Progenitor cell of endocrine pancreas (in vitro differentiated cells): ENCODE data around the gene IGF1R. TPM values are rescaled to one million over a fixed set of nuclear protein-coding genes. Genes with fewer than 3 reads are reported as not detected.

Source experiments
- DNase-seq: peaks from one replicate; pipeline ENCODE4 v3.0.0; 2021; ENCODE audit warnings: low spot score; ENCODE audit not compliant: unreplicated experiment
- H3K27ac Mint-ChIP-seq: 2 replicates; pipeline ENCODE4 v1.8.0; 2021; ENCODE audit warnings: mild to moderate bottlenecking, moderate library complexity, mixed read lengths
- H3K27me3 Mint-ChIP-seq: 2 replicates; pipeline ENCODE4 v1.8.0; 2021; ENCODE audit warnings: mixed read lengths
- H3K36me3 Mint-ChIP-seq: 2 replicates; pipeline ENCODE4 v1.8.0; 2022; ENCODE audit warnings: mixed read lengths; ENCODE audit not compliant: insufficient read depth
- H3K4me1 Mint-ChIP-seq: 2 replicates; pipeline ENCODE4 v1.8.0; 2021; ENCODE audit warnings: low read depth, mixed read lengths
- H3K4me3 Mint-ChIP-seq: 2 replicates; pipeline ENCODE4 v1.8.0; 2021; ENCODE audit warnings: low read depth, mild to moderate bottlenecking, moderate library complexity, mixed read lengths
- H3K9me3 Mint-ChIP-seq: 2 replicates; pipeline ENCODE4 v1.8.0; 2021; ENCODE audit warnings: low read depth, mixed read lengths
- CTCF ChIP-seq: fragments of 200-600 bp; sonication (generic); IDR thresholded peaks from one replicate; pipeline ENCODE4 v1.5.0; 2021; ENCODE audit warnings: antibody characterized with exemption, mild to moderate bottlenecking; ENCODE audit not compliant: unreplicated experiment
- total RNA-seq: library from RNA; stranded (reverse); gene quantifications from 2 replicates; pipeline ENCODE4 v1.2.1, GENCODE V29; 2021

IGF1R gene
- total RNA-seq, 1 donor from 2014 or later: 106 TPM

GRCh38 chr15:98792117-98792516 is 143.8 kb downstream of the IGF1R start:
- peaks cover 72% of the 10 kb centered on the region for H3K4me1 Mint-ChIP-seq
- no peak overlapping the region for H3K27ac Mint-ChIP-seq
- no peaks in the 10 kb centered on the region for H3K27me3 Mint-ChIP-seq
- H3K4me3 Mint-ChIP-seq: no peak overlapping the region
- no peak for TF ChIP-seq CTCF
- H3K9me3 Mint-ChIP-seq: no peaks in the 10 kb centered on the region
- no peaks in the 10 kb centered on the region for H3K36me3 Mint-ChIP-seq
- no peak for DNase-seq

GRCh38 chr15:98794211-98794610 is 145.9 kb downstream of the IGF1R start:
- no peak for DNase-seq
- Mint-ChIP-seq H3K27ac (no peak overlapping the region), H3K4me1 (peaks cover 68% of the 10 kb centered on the region), H3K4me3 (no peak overlapping the region), H3K9me3 (no peaks in the 10 kb centered on the region), H3K27me3 (no peaks in the 10 kb centered on the region), H3K36me3 (no peaks in the 10 kb centered on the region)
- no peak for TF ChIP-seq CTCF

- no peak overlapping the region for H3K27ac Mint-ChIP-seq
- H3K36me3 Mint-ChIP-seq: no peaks in the 10 kb centered on the region
- TF ChIP-seq CTCF: no peak
- DNase-seq: no peak
- no peaks in the 10 kb centered on the region for H3K27me3 Mint-ChIP-seq
- H3K9me3 Mint-ChIP-seq: no peaks in the 10 kb centered on the region
- peaks cover 69% of the 10 kb centered on the region for H3K4me1 Mint-ChIP-seq
- no peak overlapping the region for H3K4me3 Mint-ChIP-seq
Measured at GRCh38 chr15:98794748-98795147, 146.4 kb downstream of the IGF1R start.

- no peak for DNase-seq
- Mint-ChIP-seq H3K36me3 (no peaks in the 10 kb centered on the region), H3K4me3 (no peak overlapping the region), H3K4me1 (peaks cover 70% of the 10 kb centered on the region), H3K27ac (no peak overlapping the region), H3K9me3 (no peaks in the 10 kb centered on the region), H3K27me3 (no peaks in the 10 kb centered on the region)
- no peak for TF ChIP-seq CTCF
Measured at GRCh38 chr15:98795980-98796379, 147.6 kb downstream of the IGF1R start.

GRCh38 chr15:98796685-98797357 is 148.5 kb downstream of the IGF1R start:
- Mint-ChIP-seq H3K4me3 (no peak overlapping the region), H3K36me3 (no peaks in the 10 kb centered on the region), H3K9me3 (no peaks in the 10 kb centered on the region), H3K27me3 (no peaks in the 10 kb centered on the region), H3K4me1 (peaks cover 71% of the 10 kb centered on the region), H3K27ac (no peak overlapping the region)
- no peak for DNase-seq
- TF ChIP-seq CTCF: no peak
